ENCODE measurements around the gene LYPD6B.
"Not testable (repeated sequence)": the region's sequence is repeated elsewhere in the genome, so short reads cannot be mapped to it uniquely, and the experiment has no call there.

The LYPD6B gene

GRCh38 chr2:149221002-149221401, 182.5 kb downstream of the LYPD6B start:
- no peak for DNase-seq

- DNase-seq, result no peak
These were observed 183.4 kb downstream of the LYPD6B start for GRCh38 chr2:149221898-149222297.

GRCh38 chr2:149223472-149224095, 185.1 kb downstream of the LYPD6B start:
- DNase-seq, result no peak

GRCh38 chr2:149224543-149224942, 186.0 kb downstream of the LYPD6B start:
- no peak for DNase-seq

- DNase-seq, result no peak
These were observed 186.9 kb downstream of the LYPD6B start for GRCh38 chr2:149225446-149225845.

- DNase-seq, result no peak
These were observed 188.3 kb downstream of the LYPD6B start for GRCh38 chr2:149226790-149227189.

- DNase-seq, result no peak
These were observed 197.4 kb downstream of the LYPD6B start for GRCh38 chr2:149235816-149236375.

- no peak for DNase-seq
These were observed 197.9 kb downstream of the LYPD6B start for GRCh38 chr2:149236410-149236809.

GRCh38 chr2:149246186-149246585, 207.7 kb downstream of the LYPD6B start:
- no peak for DNase-seq

GRCh38 chr2:149251436-149251835, 212.9 kb downstream of the LYPD6B start:
- DNase-seq, result not testable (repeated sequence)

- not testable (repeated sequence) for DNase-seq
These were observed 218.4 kb downstream of the LYPD6B start for GRCh38 chr2:149256877-149257276.

GRCh38 chr2:149258531-149258930, 220.0 kb downstream of the LYPD6B start:
- DNase-seq, result no peak

GRCh38 chr2:149259136-149259535, 220.6 kb downstream of the LYPD6B start:
- DNase-seq, result no peak

GRCh38 chr2:149261692-149262091, 223.2 kb downstream of the LYPD6B start:
- no peak for DNase-seq
